Testis (tissue), 2 donors: Measurements from ENCODE around the gene TTLL10.

Experiments used
- CTCF ChIP-seq, 3 experiments: fragments of 450-650 bp in 2 of 3; fragments of 200-600 bp in 1 of 3; sonication (generic) in 1 of 3; IDR thresholded peaks; one replicate each; pipeline ENCODE4 v1.5.1; 2016 to 2019; ENCODE audit warnings: antibody characterized with exemption in 3 of 3, mild to moderate bottlenecking in 2 of 3, moderate library complexity in 1 of 3
- POLR2A ChIP-seq: fragments of 450-650 bp; IDR thresholded peaks from one replicate; pipeline ENCODE4 v1.6.1; 2017; ENCODE audit warnings: antibody characterized with exemption, mild to moderate bottlenecking, moderate library complexity

- TF ChIP-seq CTCF (IDR thresholded peaks at IDR 0.05) (no peak), POLR2A (no peak)
These were observed 2.5 kb upstream of the TTLL10 start for GRCh38 chr1:1171161-1171545.
